HEK293T (cell line): Measurements from ENCODE around the gene KCNMA1.

Source experiments
- CTCF ChIA-PET: fragments of 350-600 bp; formaldehyde crosslinking; extraction: SDS; loops from one replicate; lab custom pipeline; 2021; ENCODE audit warnings: antibody characterized with exemption, inconsistent platforms; lab: Yijun Ruan, JAX
- POLR2A ChIA-PET: fragments of 350-600 bp; formaldehyde crosslinking; extraction: SDS; loops from one replicate; lab custom pipeline; 2020; ENCODE audit warnings: antibody characterized with exemption, inconsistent platforms; lab: Yijun Ruan, JAX
- DNase-seq: peaks from one replicate; pipeline ENCODE4 v3.0.0; 2012; ENCODE audit warnings: mixed read lengths; ENCODE audit errors: extremely low spot score
- ARNT ChIP-seq: fragments of 450-650 bp; IDR thresholded peaks from 2 replicates; pipeline ENCODE4 v1.6.1; 2017; ENCODE audit warnings: mild to moderate bottlenecking
- BHLHE40 ChIP-seq: fragments of 450-650 bp; IDR thresholded peaks from 2 replicates; pipeline ENCODE4 v1.6.1; 2016; ENCODE audit warnings: mild to moderate bottlenecking, moderate library complexity, borderline replicate concordance
- CTBP1 ChIP-seq: fragments of 450-650 bp; IDR thresholded peaks from 2 replicates; pipeline ENCODE4 v1.6.1; 2016; ENCODE audit warnings: borderline replicate concordance
- ELF4 ChIP-seq: fragments of 450-650 bp; IDR thresholded peaks from 2 replicates; pipeline ENCODE4 v1.6.1; 2017; ENCODE audit warnings: antibody characterized with exemption
- FOXA1 ChIP-seq: fragments of 450-650 bp; IDR thresholded peaks from 2 replicates; pipeline ENCODE4 v1.6.1; 2016; ENCODE audit warnings: mild to moderate bottlenecking
- FOXK2 ChIP-seq: fragments of 450-650 bp; IDR thresholded peaks from 2 replicates; pipeline ENCODE4 v1.6.1; 2016; ENCODE audit warnings: mild to moderate bottlenecking
- FOXM1 ChIP-seq: fragments of 450-650 bp; IDR thresholded peaks from 2 replicates; pipeline ENCODE4 v1.6.1; 2017; ENCODE audit warnings: mild to moderate bottlenecking, borderline replicate concordance
- HDGF ChIP-seq: fragments of 450-650 bp; IDR thresholded peaks from 2 replicates; pipeline ENCODE4 v1.6.1; 2017; ENCODE audit warnings: antibody characterized with exemption, borderline replicate concordance
- L3MBTL2 ChIP-seq: fragments of 450-650 bp; conservative IDR thresholded peaks from 2 replicates; pipeline ENCODE4 v1.6.1; 2016; ENCODE audit warnings: mild to moderate bottlenecking
- LEF1 ChIP-seq: fragments of 450-650 bp; IDR thresholded peaks from 2 replicates; pipeline ENCODE4 v1.6.1; 2017; ENCODE audit warnings: mild to moderate bottlenecking, borderline replicate concordance
- NFRKB ChIP-seq: fragments of 450-650 bp; IDR thresholded peaks from 2 replicates; pipeline ENCODE4 v1.6.1; 2016; ENCODE audit warnings: mild to moderate bottlenecking, moderate library complexity
- SP1 ChIP-seq: fragments of 450-650 bp; IDR thresholded peaks from 2 replicates; pipeline ENCODE4 v1.6.1; 2017
- SUZ12 ChIP-seq: fragments of 450-650 bp; IDR thresholded peaks from 2 replicates; pipeline ENCODE4 v1.6.1; 2016; ENCODE audit warnings: mild to moderate bottlenecking
- TARDBP ChIP-seq: fragments of 450-650 bp; IDR thresholded peaks from 2 replicates; pipeline ENCODE4 v1.6.1; 2016
- ZNF384 ChIP-seq: fragments of 450-650 bp; IDR thresholded peaks from 2 replicates; pipeline ENCODE4 v1.6.1; 2016
- TF ChIP-seq, protein P1 (sequence below): fragments of 450-650 bp; IDR thresholded peaks from 2 replicates; pipeline ENCODE4 v1.6.1; 2016

The KCNMA1 gene

DNA sequence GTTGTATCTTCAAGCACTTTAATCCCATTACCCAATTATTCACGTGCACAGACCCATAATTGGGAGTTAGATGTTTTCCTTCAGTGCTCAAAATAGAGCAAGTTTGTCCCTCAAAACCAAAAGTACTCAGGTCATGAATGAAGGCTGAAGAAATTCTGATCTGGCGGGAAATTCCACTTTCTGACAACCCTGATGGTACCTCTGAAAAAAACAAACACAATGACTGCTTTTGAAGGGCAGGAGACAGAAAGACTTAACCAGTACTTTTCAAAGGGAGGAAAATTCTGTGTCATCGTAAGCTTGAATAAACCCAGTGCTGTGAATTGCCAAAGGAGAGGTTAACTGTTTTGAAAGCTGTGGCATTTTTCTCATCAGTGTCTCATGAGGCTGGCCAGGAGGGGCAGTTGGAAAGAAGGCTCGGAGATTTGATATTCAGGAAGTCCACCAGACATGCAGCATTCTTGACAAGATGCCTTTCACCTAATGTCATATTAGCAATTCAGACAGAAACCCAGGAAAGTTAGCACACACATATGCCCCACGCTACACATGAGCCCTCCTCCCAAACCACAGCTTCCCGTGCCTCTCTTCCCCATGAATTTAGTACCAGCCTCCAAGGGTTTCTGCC is 347.0 kb downstream of the KCNMA1 start:
- ChIA-PET CTCF (interaction anchor here (0.6 to 0.9 kb wide), 4 partner anchors 38 to 386 kb away, joined by 3 to 5 read pairs (median 4); no protein-coding TSS in a partner anchor), POLR2A (interaction anchor here (1.1 kb wide), 1 partner anchor 17 kb away, joined by 3 read pairs; no protein-coding TSS in a partner anchor)
- no peak for DNase-seq
- TF ChIP-seq ARNT (no peak), HDGF (no peak), SP1 (no peak), LEF1 (no peak), FOXK2 (no peak), SUZ12 (no peak), BHLHE40 (no peak), TARDBP (no peak), ZNF384 (no peak), CTBP1 (no peak), NFRKB (no peak), FOXA1 (no peak), L3MBTL2 (no peak), ELF4 (no peak), FOXM1 (no peak)
- TF ChIP-seq, protein P1, sequence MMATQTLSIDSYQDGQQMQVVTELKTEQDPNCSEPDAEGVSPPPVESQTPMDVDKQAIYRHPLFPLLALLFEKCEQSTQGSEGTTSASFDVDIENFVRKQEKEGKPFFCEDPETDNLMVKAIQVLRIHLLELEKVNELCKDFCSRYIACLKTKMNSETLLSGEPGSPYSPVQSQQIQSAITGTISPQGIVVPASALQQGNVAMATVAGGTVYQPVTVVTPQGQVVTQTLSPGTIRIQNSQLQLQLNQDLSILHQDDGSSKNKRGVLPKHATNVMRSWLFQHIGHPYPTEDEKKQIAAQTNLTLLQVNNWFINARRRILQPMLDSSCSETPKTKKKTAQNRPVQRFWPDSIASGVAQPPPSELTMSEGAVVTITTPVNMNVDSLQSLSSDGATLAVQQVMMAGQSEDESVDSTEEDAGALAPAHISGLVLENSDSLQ, result no peak

DNA sequence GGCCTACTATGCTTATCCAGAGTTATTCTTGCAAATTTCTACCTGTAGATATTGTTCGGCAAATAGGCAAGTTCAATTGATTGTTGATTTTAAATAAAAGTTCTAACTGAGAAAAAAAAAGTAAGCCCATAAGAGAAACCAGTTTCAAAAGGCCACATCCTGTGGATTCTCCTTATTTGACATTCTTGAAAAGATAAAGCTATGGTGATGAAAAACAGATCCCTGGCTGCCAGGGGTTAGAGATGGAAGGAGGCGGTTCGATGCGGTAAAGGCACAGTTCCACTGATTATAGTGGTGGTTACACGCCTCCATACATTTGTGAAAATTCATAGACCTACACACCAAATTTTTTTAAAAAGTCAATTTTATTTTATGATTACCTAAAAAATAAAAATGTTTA is 347.8 kb downstream of the KCNMA1 start:
- POLR2A ChIA-PET, result no interaction called here
- no peak for DNase-seq
- CTCF ChIA-PET, result no interaction called here
- no peak for TF ChIP-seq ELF4
- no peak for TF ChIP-seq FOXM1
- no peak for TF ChIP-seq LEF1
- no peak for TF ChIP-seq TARDBP
- TF ChIP-seq SUZ12, result no peak
- TF ChIP-seq SP1, result no peak
- TF ChIP-seq L3MBTL2, result no peak
- no peak for TF ChIP-seq FOXA1
- no peak for TF ChIP-seq HDGF
- TF ChIP-seq, protein P1, result no peak
- TF ChIP-seq BHLHE40, result no peak
- no peak for TF ChIP-seq CTBP1
- TF ChIP-seq ARNT, result no peak

DNA sequence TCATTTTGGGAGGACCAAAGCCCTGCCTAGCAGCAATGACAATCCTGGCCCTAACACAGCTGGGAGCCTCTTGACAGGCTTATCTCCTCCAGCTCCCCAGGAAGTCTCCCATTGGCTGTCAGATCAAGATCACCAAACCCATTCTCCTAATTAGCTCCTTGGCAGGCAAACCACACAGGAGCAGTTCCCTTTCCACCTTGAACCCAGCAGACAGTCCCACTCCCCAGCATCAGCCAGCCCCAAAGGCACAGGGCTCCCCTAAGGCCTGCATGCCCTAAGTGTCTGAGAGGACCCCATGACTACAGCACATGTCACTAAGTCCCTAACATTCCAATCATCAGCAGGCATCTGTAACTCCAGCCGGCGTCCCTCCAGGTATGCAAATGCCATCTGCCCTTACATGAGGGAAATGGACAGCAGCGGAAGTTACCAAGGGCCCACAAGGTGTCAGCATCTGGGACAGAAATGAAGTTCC is 348.5 kb downstream of the KCNMA1 start:
- DNase-seq, result no peak
- CTCF ChIA-PET, result interaction anchor here (2.0 kb wide), 1 partner anchor 8 kb away, joined by 6 read pairs; no protein-coding TSS in a partner anchor
- POLR2A ChIA-PET, result no interaction called here
- TF ChIP-seq NFRKB, result no peak
- TF ChIP-seq FOXM1, result no peak
- TF ChIP-seq, protein P1, result no peak
- TF ChIP-seq HDGF, result no peak
- no peak for TF ChIP-seq ZNF384
- no peak for TF ChIP-seq SUZ12
- TF ChIP-seq FOXA1, result no peak
- TF ChIP-seq L3MBTL2, result no peak
- no peak for TF ChIP-seq LEF1
- TF ChIP-seq ARNT, result no peak
- no peak for TF ChIP-seq SP1
- no peak for TF ChIP-seq TARDBP
- TF ChIP-seq ELF4, result no peak
- no peak for TF ChIP-seq FOXK2
- no peak for TF ChIP-seq BHLHE40
- TF ChIP-seq CTBP1, result no peak

DNA sequence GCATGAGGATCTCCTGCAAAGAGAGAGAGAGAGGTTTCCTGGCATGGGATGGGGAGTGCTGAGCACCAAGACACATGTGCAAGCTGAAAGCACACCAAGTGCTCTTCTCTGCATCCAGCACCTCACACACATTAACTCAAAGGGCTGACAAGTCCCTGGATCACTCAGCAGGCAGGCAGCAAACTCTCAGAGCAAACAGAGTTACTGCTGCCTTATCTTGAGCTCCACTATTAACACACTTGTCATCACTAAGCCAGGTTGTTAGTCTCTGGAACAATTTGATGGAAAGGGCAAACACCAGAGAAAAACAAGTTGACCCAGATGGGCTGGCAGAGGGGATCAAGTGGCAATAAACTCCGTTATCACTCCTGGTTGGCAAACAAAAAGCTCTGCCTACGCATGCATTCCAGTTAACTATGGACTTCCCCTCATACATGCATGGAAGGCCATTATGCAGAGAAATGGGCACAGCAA is 349.9 kb downstream of the KCNMA1 start:
- ChIA-PET CTCF (interaction anchor here (2.0 kb wide), 1 partner anchor 9 kb away, joined by 6 read pairs; no protein-coding TSS in a partner anchor), POLR2A (no interaction called here)
- TF ChIP-seq, protein P1, result peak; percentile 65
- no peak for TF ChIP-seq FOXA1
- peak; percentile 38 for DNase-seq

DNA sequence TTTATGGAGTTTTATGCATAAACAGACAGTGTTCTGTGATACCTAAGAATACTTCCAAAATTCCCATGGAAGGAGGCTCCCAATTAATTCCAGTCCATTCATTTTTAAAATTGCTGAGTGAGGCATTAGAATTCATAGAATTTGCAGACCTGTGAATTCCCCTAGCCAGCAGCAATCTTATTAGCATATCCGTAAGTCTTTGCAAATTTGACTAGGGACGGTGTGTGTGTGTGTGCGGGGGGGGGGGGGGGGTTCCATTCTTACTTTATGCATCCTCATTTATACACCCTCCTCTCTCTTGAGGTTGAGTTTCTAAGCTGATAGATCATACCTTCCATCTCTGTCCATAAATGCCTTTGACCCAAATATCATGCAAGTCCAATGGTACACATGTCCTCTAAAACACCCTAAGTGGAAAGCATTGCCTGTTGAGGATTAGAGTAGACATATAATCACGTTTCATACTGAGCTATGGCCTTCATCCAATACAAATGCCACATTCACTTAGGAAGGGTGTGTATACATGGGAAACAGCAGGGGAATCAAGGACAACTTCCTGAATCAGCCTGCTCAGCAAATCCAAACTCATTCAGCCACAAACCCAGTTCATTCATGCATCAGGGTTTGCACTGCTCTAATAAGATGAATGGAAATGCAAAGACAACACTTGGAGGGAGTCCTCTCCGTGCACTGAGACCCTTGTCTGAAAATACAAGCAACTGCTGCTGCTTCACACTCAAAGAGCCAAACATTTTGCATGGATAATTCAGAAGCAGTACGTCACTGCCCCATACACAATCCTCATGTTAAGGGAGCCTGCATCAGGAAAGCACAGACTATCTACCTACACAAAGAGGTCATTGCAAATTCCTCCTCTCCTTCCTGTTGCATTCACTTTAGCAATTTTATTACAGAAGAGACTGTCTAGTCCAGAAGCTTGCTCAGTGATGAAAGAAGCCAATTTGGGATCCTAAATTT is 350.8 kb downstream of the KCNMA1 start:
- TF ChIP-seq ZNF384 (no peak), ELF4 (no peak), FOXK2 (no peak), SP1 (no peak), LEF1 (no peak), BHLHE40 (no peak), NFRKB (no peak), SUZ12 (no peak), HDGF (no peak), TARDBP (no peak), CTBP1 (no peak), L3MBTL2 (no peak), FOXM1 (no peak), FOXA1 (no peak), ARNT (no peak)
- TF ChIP-seq, protein P1, result no peak
- no peak for DNase-seq
- POLR2A ChIA-PET, result no interaction called here
- CTCF ChIA-PET, result interaction anchor here (2.0 kb wide), 1 partner anchor 10 kb away, joined by 6 read pairs; no protein-coding TSS in a partner anchor
